ENCODE data around the gene DHRS2. TPM values are rescaled to one million over a fixed set of nuclear protein-coding genes. Genes with fewer than 3 reads are reported as not detected.

DHRS2 gene
- polyA plus RNA-seq, 1 donor (not counting 4 experiments of a cell fraction or from before 2014, with no cell fraction given) = 0.14 TPM

GRCh38 chr14:23604148-23604547 lies 32.0 kb upstream of the DHRS2 start:
- H3K9me3 ChIP-seq (ENCODE audit: control insufficient read depth, low read depth, low read length) = no peaks in the 10 kb centered on the region
- H3K4me1 ChIP-seq (ENCODE audit: control insufficient read depth, extremely low read depth, insufficient read depth, low read length) = no peaks in the 10 kb centered on the region
- TF ChIP-seq EZH2 (IDR thresholded peaks at IDR 0.05; ENCODE audit: low read length) (no peak), CTCF (optimal IDR thresholded peaks at IDR 0.05 in 1 of 3, IDR thresholded peaks at IDR 0.05 in 1 of 3, conservative IDR thresholded peaks at IDR 0.05 in 1 of 3; ENCODE audit: extremely low read depth in 1 of 3, insufficient read depth in 2 of 3, low read length in 3 of 3) (no peak)
- no peaks in the 10 kb centered on the region for H3K79me2 ChIP-seq (ENCODE audit: control insufficient read depth, insufficient read depth, low read length)
- H4K20me1 ChIP-seq (ENCODE audit: control insufficient read depth, extremely low read depth, insufficient read depth, low read length) = no peaks in the 10 kb centered on the region
- no peak for DNase-seq (ENCODE audit: low read depth, low spot score)
- no peak overlapping the region for H3K27ac ChIP-seq (ENCODE audit: control insufficient read depth, insufficient read depth, low read length)
- no peak overlapping the region for H3K4me3 ChIP-seq (ENCODE audit: control insufficient read depth in 2 of 3, extremely low read depth in 1 of 3, insufficient read depth in 2 of 3, low read depth in 1 of 3, low read length in 3 of 3)
- no peak overlapping the region for H2AFZ ChIP-seq (ENCODE audit: control insufficient read depth, low read length)
- no peaks in the 10 kb centered on the region for H3K36me3 ChIP-seq (ENCODE audit: control insufficient read depth in 2 of 2, extremely low read depth in 1 of 2, insufficient read depth in 2 of 2, low read length in 2 of 2)
- no peak for FAIRE-seq
- H3K9ac ChIP-seq (ENCODE audit: control insufficient read depth, extremely low read depth, insufficient read depth, low read length) = no peak overlapping the region
- dilution Hi-C loops (cut with MboI; ENCODE audit: extremely low pct_ligation_motif_present, low sequenced_read_pairs) = no loop called here
- H3K9me1 ChIP-seq (ENCODE audit: control insufficient read depth, extremely low read depth, insufficient read depth, low read length) = no peaks in the 10 kb centered on the region
- no peak overlapping the region for H3K4me2 ChIP-seq (ENCODE audit: control insufficient read depth, extremely low read depth, insufficient read depth, low read depth, low read length)
- no peaks in the 10 kb centered on the region for H3K27me3 ChIP-seq (ENCODE audit: control insufficient read depth, extremely low read depth, insufficient read depth, low read length)

- Histone ChIP-seq H3K4me2 (ENCODE audit: control insufficient read depth, extremely low read depth, insufficient read depth, low read depth, low read length) (no peak overlapping the region), H2AFZ (ENCODE audit: control insufficient read depth, low read length) (no peak overlapping the region), H3K9me1 (ENCODE audit: control insufficient read depth, extremely low read depth, insufficient read depth, low read length) (no peaks in the 10 kb centered on the region), H3K9me3 (ENCODE audit: control insufficient read depth, low read depth, low read length) (no peaks in the 10 kb centered on the region), H3K27me3 (ENCODE audit: control insufficient read depth, extremely low read depth, insufficient read depth, low read length) (no peaks in the 10 kb centered on the region), H4K20me1 (ENCODE audit: control insufficient read depth, extremely low read depth, insufficient read depth, low read length) (no peaks in the 10 kb centered on the region), H3K9ac (ENCODE audit: control insufficient read depth, extremely low read depth, insufficient read depth, low read length) (no peak overlapping the region), H3K27ac (ENCODE audit: control insufficient read depth, insufficient read depth, low read length) (no peak overlapping the region), H3K79me2 (ENCODE audit: control insufficient read depth, insufficient read depth, low read length) (no peaks in the 10 kb centered on the region), H3K4me1 (ENCODE audit: control insufficient read depth, extremely low read depth, insufficient read depth, low read length) (no peaks in the 10 kb centered on the region), H3K36me3 (ENCODE audit: control insufficient read depth in 2 of 2, extremely low read depth in 1 of 2, insufficient read depth in 2 of 2, low read length in 2 of 2) (no peaks in the 10 kb centered on the region), H3K4me3 (ENCODE audit: control insufficient read depth in 2 of 3, extremely low read depth in 1 of 3, insufficient read depth in 2 of 3, low read depth in 1 of 3, low read length in 3 of 3) (no peak overlapping the region)
- TF ChIP-seq CTCF (optimal IDR thresholded peaks at IDR 0.05 in 1 of 3, IDR thresholded peaks at IDR 0.05 in 1 of 3, conservative IDR thresholded peaks at IDR 0.05 in 1 of 3; ENCODE audit: extremely low read depth in 1 of 3, insufficient read depth in 2 of 3, low read length in 3 of 3) (no peak), EZH2 (IDR thresholded peaks at IDR 0.05; ENCODE audit: low read length) (no peak)
- DNase-seq (ENCODE audit: low read depth, low spot score) = no peak
- FAIRE-seq = no peak
- dilution Hi-C loops (cut with MboI; ENCODE audit: extremely low pct_ligation_motif_present, low sequenced_read_pairs) = no loop called here
These were observed 31.4 kb upstream of the DHRS2 start for GRCh38 chr14:23604675-23605170.

All from keratinocyte (primary cell).